HepG2 (cell line): ENCODE results near the gene GRB7. TPM values are rescaled to one million over a fixed set of nuclear protein-coding genes. Genes with fewer than 3 reads are reported as not detected.

Source experiments
- DMAP1 ChIP-seq: IDR thresholded peaks from 2 replicates; pipeline ENCODE4 v1.6.1; 2016
- KAT2B ChIP-seq: fragments of 150-350 bp; IDR thresholded peaks from 2 replicates; pipeline ENCODE4 v1.6.1; 2014; ENCODE audit warnings: low read depth, low read length, borderline replicate concordance
- MAFG ChIP-seq: sonication (generic); formaldehyde crosslinking; IDR thresholded peaks from 2 replicates; pipeline ENCODE4 v1.5.1; 2020; ENCODE audit warnings: mild to moderate bottlenecking, missing genetic modification reagents
- NFYC ChIP-seq: IDR thresholded peaks from 2 replicates; pipeline ENCODE4 v1.6.1; 2016; ENCODE audit warnings: missing genetic modification reagents, missing compliant biosample characterization
- NR2F2 ChIP-seq: IDR thresholded peaks from 2 replicates; pipeline ENCODE4 v1.6.1; 2012; ENCODE audit warnings: low read depth, inconsistent platforms, borderline replicate concordance
- RBAK ChIP-seq: sonication (generic); formaldehyde crosslinking; IDR thresholded peaks from 2 replicates; pipeline ENCODE4 v1.5.1; 2020; ENCODE audit warnings: mild to moderate bottlenecking, missing genetic modification reagents
- RXRB ChIP-seq: IDR thresholded peaks from 2 replicates; pipeline ENCODE4 v1.6.1; 2016; ENCODE audit warnings: borderline replicate concordance, missing genetic modification reagents, missing compliant biosample characterization
- SMAD1 ChIP-seq: sonication (generic); formaldehyde crosslinking; IDR thresholded peaks from 2 replicates; pipeline ENCODE4 v1.4.0; 2020; ENCODE audit warnings: missing genetic modification reagents, low read depth, mild to moderate bottlenecking, borderline replicate concordance
- ZNF296 ChIP-seq: sonication (generic); formaldehyde crosslinking; conservative IDR thresholded peaks from 2 replicates; pipeline ENCODE4 v1.5.0; 2020; ENCODE audit warnings: mild to moderate bottlenecking, missing genetic modification reagents
- ZNF350 ChIP-seq: sonication (generic); formaldehyde crosslinking; IDR thresholded peaks from 2 replicates; pipeline ENCODE4 v1.4.0; 2020; ENCODE audit warnings: mild to moderate bottlenecking, low read depth, missing genetic modification reagents, borderline replicate concordance
- ZNF644 ChIP-seq: IDR thresholded peaks from 2 replicates; pipeline ENCODE4 v1.6.1; 2016; ENCODE audit warnings: low read depth
- polyA plus RNA-seq, 8 experiments: library from polyadenylated mRNA; depleted of rRNA in 3 of 8; stranded (reverse) in 7 of 8; unstranded in 1 of 8; fragments of >200 nt; fragmentation: Illumina TruSeq in 4 of 8; extraction: Trizol in 4 of 8; gene quantifications; 2 replicates each; pipeline versions ENCODE4 v1.2.1 to v1.2.3, GENCODE V29; 2011 to 2016; ENCODE audit warnings: low read depth in 4 of 8, missing spikeins in 1 of 8, mixed read lengths in 1 of 8; ENCODE audit not compliant: insufficient read depth in 1 of 8
- total RNA-seq, 5 experiments: library from RNA; depleted of rRNA; stranded (reverse); fragments of >200 nt; fragmentation: Illumina TruSeq; extraction: Trizol; gene quantifications; 2 replicates each; pipeline ENCODE4 v1.2.3, GENCODE V29; 2016; ENCODE audit warnings: low read depth in 1 of 5
- TF ChIP-seq, protein P1 (sequence below): sonication (generic); formaldehyde crosslinking; IDR thresholded peaks from 2 replicates; pipeline ENCODE4 v1.4.0; 2020; ENCODE audit warnings: low read depth, missing genetic modification reagents
- TF ChIP-seq, protein P2 (sequence below): sonication (generic); formaldehyde crosslinking; IDR thresholded peaks from 2 replicates; pipeline ENCODE4 v1.5.0; 2020; ENCODE audit warnings: missing genetic modification reagents
- TF ChIP-seq, protein P3 (sequence below), 2 experiments: IDR thresholded peaks; 2 replicates each; pipeline ENCODE4 v1.6.1; 2011 to 2012; ENCODE audit warnings: low read length in 2 of 2, borderline replicate concordance in 1 of 2, low read depth in 1 of 2, mild to moderate bottlenecking in 1 of 2, moderate library complexity in 1 of 2
- TF ChIP-seq, protein P4 (sequence below): sonication (generic); formaldehyde crosslinking; IDR thresholded peaks from 2 replicates; pipeline ENCODE4 v1.4.0; 2020; ENCODE audit warnings: missing genetic modification reagents
- TF ChIP-seq, protein P5 (sequence below): IDR thresholded peaks from 2 replicates; pipeline ENCODE4 v1.6.1; 2016
- TF ChIP-seq, protein P6 (sequence below): IDR thresholded peaks from 2 replicates; pipeline ENCODE4 v1.6.1; 2016; ENCODE audit warnings: missing genetic modification reagents, missing compliant biosample characterization

The GRB7 gene
- total and polyA plus RNA-seq, 2 of the 13 experiments (the other 11 are each of a cell fraction or from before 2014, with no cell fraction given): 60.2 to 77.7 TPM

DNA sequence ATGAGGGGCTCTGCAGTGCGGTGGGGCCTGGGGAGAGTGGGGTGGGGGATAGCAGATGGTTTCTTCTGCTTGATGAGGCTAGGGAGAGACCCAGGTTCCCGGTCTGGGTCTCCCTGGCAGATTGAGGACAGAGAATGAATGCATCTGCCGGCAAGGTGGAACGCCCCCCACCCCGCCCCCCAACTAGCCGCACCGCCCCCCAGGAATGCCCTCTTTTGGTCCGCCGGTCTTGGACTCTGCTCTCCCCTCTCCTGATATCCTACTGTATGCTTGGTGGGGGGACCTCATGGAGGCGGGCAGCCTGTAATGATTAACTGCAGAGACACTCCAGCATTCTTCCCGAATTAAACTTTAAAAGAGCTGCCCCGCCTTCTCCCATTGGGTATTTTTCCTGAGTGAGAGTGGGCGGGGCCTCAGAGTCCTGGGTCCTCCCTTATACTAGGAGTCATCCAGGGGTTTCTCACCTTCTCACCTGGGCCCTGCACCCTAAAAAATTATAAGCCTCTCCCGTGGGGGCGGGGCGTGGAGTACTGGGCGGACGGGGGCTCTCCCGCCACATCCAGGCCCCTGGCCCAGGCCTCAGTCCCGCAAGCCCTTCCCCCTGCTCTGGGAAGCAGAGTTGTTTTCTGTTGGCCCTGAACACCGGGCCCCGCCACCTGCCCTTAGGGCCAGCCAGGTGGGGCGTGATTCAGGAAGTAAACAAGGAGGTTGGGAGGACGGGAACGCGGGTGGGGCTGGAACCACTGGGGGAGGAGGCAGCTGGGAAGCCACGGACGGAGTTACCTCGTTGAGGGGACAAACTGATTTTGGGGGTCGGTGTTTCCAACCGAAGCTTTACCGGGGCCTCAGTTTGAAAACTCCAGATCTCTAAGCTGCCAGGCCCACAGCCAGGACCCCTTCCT is 1.5 kb downstream of the GRB7 start (continued):
- TF ChIP-seq, protein P1, sequence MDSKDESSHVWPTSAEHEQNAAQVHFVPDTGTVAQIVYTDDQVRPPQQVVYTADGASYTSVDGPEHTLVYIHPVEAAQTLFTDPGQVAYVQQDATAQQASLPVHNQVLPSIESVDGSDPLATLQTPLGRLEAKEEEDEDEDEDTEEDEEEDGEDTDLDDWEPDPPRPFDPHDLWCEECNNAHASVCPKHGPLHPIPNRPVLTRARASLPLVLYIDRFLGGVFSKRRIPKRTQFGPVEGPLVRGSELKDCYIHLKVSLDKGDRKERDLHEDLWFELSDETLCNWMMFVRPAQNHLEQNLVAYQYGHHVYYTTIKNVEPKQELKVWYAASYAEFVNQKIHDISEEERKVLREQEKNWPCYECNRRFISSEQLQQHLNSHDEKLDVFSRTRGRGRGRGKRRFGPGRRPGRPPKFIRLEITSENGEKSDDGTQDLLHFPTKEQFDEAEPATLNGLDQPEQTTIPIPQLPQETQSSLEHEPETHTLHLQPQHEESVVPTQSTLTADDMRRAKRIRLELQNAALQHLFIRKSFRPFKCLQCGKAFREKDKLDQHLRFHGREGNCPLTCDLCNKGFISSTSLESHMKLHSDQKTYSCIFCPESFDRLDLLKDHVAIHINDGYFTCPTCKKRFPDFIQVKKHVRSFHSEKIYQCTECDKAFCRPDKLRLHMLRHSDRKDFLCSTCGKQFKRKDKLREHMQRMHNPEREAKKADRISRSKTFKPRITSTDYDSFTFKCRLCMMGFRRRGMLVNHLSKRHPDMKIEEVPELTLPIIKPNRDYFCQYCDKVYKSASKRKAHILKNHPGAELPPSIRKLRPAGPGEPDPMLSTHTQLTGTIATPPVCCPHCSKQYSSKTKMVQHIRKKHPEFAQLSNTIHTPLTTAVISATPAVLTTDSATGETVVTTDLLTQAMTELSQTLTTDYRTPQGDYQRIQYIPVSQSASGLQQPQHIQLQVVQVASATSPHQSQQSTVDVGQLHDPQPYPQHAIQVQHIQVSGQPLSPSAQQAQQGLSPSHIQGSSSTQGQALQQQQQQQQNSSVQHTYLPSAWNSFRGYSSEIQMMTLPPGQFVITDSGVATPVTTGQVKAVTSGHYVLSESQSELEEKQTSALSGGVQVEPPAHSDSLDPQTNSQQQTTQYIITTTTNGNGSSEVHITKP (CRISPR knock-in tag): peak; percentile 86
- peak; percentile 66; the same call in 1 of the 2 replicates for TF ChIP-seq NR2F2
- TF ChIP-seq ZNF350 (CRISPR knock-in tag): peak; percentile 84; the same call in 1 of the 2 replicates
- TF ChIP-seq, protein P2, sequence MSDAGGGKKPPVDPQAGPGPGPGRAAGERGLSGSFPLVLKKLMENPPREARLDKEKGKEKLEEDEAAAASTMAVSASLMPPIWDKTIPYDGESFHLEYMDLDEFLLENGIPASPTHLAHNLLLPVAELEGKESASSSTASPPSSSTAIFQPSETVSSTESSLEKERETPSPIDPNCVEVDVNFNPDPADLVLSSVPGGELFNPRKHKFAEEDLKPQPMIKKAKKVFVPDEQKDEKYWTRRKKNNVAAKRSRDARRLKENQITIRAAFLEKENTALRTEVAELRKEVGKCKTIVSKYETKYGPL: no peak
- no peak for TF ChIP-seq KAT2B
- TF ChIP-seq RBAK (CRISPR knock-in tag): no peak
- TF ChIP-seq, protein P3, sequence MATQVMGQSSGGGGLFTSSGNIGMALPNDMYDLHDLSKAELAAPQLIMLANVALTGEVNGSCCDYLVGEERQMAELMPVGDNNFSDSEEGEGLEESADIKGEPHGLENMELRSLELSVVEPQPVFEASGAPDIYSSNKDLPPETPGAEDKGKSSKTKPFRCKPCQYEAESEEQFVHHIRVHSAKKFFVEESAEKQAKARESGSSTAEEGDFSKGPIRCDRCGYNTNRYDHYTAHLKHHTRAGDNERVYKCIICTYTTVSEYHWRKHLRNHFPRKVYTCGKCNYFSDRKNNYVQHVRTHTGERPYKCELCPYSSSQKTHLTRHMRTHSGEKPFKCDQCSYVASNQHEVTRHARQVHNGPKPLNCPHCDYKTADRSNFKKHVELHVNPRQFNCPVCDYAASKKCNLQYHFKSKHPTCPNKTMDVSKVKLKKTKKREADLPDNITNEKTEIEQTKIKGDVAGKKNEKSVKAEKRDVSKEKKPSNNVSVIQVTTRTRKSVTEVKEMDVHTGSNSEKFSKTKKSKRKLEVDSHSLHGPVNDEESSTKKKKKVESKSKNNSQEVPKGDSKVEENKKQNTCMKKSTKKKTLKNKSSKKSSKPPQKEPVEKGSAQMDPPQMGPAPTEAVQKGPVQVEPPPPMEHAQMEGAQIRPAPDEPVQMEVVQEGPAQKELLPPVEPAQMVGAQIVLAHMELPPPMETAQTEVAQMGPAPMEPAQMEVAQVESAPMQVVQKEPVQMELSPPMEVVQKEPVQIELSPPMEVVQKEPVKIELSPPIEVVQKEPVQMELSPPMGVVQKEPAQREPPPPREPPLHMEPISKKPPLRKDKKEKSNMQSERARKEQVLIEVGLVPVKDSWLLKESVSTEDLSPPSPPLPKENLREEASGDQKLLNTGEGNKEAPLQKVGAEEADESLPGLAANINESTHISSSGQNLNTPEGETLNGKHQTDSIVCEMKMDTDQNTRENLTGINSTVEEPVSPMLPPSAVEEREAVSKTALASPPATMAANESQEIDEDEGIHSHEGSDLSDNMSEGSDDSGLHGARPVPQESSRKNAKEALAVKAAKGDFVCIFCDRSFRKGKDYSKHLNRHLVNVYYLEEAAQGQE (IDR thresholded peaks at IDR 0.05; ENCODE audit: borderline replicate concordance in 1 of 2, low read depth in 1 of 2, low read length in 2 of 2): peak in 1 of 2 experiments; percentile 47; a peak in 2 of 4 replicates
- peak; percentile 19; the same call in 1 of the 2 replicates for TF ChIP-seq NFYC (CRISPR knock-in tag)
- TF ChIP-seq, protein P4, sequence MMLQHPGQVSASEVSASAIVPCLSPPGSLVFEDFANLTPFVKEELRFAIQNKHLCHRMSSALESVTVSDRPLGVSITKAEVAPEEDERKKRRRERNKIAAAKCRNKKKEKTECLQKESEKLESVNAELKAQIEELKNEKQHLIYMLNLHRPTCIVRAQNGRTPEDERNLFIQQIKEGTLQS (CRISPR knock-in tag): no peak
- no peak for TF ChIP-seq SMAD1 (CRISPR knock-in tag)
- TF ChIP-seq MAFG (CRISPR knock-in tag): no peak
- no peak for TF ChIP-seq ZNF644 (CRISPR knock-in tag)
- TF ChIP-seq, protein P5, sequence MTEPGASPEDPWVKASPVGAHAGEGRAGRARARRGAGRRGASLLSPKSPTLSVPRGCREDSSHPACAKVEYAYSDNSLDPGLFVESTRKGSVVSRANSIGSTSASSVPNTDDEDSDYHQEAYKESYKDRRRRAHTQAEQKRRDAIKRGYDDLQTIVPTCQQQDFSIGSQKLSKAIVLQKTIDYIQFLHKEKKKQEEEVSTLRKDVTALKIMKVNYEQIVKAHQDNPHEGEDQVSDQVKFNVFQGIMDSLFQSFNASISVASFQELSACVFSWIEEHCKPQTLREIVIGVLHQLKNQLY (CRISPR knock-in tag): peak; percentile 98
- no peak; the same call in 1 of the 2 replicates for TF ChIP-seq RXRB (CRISPR knock-in tag)
- no peak for TF ChIP-seq ZNF296 (CRISPR knock-in tag)
- peak; percentile 74; the same call in 1 of the 2 replicates for TF ChIP-seq DMAP1
- TF ChIP-seq, protein P6, sequence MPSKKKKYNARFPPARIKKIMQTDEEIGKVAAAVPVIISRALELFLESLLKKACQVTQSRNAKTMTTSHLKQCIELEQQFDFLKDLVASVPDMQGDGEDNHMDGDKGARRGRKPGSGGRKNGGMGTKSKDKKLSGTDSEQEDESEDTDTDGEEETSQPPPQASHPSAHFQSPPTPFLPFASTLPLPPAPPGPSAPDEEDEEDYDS (CRISPR knock-in tag): peak; percentile 96
